Adrenal gland (tissue), 5 donors: ENCODE data around the gene SH2D5.

Source experiments
- CTCF ChIP-seq, 6 experiments: fragments of 450-650 bp in 4 of 6; fragments of 200-600 bp in 2 of 6; sonication (generic) in 1 of 6; IDR thresholded peaks; 1 replicate in 5 of 6; 2 replicates in 1 of 6; pipeline versions ENCODE4 v1.5.1 to v1.8.0; 2016 to 2021; ENCODE audit warnings: antibody characterized with exemption in 6 of 6, mild to moderate bottlenecking in 2 of 6, moderate library complexity in 1 of 6
- POLR2A ChIP-seq, 2 donors: fragments of 450-650 bp; IDR thresholded peaks; one replicate each; pipeline ENCODE4 v1.6.1; 2017; ENCODE audit warnings: antibody characterized with exemption in 2 of 2, mild to moderate bottlenecking in 2 of 2, moderate library complexity in 1 of 2
- donor health status: DM: no; HTN: no; CAD: no.

DNA sequence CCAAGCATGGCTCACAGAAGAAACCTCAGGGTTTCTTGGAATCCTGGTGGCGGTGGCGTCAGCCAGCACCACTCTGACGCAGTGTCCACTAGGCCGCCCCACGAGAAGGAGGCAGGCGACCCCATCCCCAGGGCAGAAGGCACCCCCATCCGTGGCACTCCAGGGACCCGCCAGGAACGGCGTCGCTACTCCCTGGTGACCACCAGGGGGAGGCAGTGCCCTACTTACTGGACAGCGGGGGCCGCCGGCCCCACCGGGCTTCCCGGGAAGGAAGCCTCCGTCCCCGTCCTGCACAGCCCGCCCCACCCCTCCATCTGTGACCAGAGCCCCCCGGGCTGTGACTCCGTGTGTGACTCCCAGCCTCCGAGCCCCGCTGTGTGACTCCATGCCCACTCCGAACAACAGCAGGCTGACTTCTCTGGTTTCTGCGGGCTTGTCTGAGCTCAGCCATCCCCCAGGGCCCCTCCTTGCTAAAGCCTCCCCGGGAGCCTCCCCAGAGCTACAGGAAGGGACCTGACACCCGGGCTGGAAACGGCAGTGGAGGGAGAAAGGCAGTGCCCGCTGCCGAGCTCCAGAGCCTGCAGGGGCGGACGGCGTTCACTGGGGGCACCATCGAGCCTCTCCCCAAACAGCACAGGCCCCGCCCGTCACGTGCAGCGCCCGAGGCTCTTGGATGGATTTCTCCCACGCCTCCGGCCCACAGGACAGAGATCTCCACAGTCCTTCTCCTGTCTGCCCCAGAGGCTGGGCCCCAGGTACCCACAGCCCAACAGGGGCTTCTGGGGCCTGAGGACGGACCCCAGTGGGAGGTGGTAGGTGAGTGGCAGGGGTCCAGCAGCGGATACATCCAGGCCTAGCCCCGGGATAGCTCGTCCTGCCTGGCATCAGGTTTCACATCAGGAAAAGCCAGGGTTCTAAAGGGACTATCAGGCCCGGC lies 35.8 kb downstream of the SH2D5 start:
- TF ChIP-seq POLR2A (IDR thresholded peaks at IDR 0.05) (no peak), CTCF (IDR thresholded peaks at IDR 0.05) (peak; percentile 79 to 99 (median 89))
